GM18861 (cell line): ENCODE measurements around the gene MOSPD2.

Source experiments
- ATAC-seq: cut with Tn5 transposase; IDR thresholded peaks from one replicate; pipeline ENCODE4 v1.9.1; 2021; ENCODE audit not compliant: unreplicated experiment

Gene MOSPD2

DNA sequence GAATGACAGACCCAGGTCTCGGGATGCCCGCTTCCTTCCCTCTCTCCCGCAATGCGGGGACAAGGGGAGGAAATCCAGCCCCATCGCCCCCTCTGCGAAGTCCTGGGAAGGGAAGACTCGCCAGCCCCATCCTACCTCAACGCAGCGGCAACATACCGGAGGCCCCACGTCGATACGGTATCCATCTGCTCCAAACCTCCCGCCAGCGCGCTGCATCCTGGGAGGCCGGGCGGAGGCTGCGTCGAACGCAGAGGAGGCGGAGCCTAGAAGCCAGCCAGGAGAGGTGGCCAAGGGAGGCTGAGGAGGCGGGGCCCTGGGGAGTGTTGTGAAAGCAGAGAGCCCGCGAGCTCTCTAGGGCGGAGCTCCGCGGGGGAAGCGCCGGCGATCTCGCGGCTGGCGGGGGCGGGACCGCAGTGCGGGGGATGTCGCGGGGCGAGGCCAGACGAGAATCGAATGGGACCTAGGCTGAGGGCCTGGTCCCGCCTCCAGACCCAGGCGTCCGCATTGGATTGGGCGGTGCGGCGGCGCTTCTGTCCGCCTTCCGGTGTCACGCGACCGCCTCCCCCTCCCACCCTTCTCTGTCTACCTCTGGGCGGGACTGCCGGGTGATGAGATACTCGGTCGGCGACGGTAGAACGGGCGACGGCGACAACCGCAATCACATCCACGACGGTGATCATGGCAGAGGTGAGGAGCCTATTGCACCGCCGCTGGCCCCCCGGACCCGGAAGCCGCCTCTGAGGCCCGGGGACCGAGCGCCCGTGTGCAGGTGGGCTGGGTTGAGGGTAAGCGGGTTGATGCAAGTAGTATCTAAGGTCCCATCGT lies at the start of gene MOSPD2, which contains the start of gene FANCB:
Gene MOSPD2, plus strand, starts transcription at position 571 of the 825 bp plus-strand sequence. Its CDS starts 108 bp downstream, at position 679.
Gene FANCB, minus strand, starts transcription at position 219 of the 825 bp plus-strand sequence. CDS start 7,559 bp downstream, outside the sequence.
- peak; percentile 93 for ATAC-seq

DNA sequence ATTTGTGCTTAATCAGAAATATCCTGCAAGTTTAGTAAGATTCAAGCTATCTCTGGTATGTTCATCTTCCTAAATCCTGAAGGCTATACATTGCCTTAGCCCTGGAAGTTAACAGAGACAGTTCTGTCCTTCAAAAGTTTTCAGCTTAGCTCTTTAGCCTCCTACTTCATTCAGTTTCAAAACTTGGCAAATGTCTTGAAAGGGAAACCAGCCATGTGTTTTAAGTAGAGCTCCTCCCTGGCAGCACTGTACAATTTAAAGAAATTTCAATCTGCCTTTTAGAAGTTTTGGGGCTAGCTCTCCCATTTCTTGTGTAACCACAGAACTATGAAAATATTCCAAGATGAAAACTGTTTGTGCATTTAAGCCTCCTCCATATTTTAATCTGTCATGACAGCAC lies 47.4 kb upstream of the MOSPD2 start:
- ATAC-seq, result no peak

DNA sequence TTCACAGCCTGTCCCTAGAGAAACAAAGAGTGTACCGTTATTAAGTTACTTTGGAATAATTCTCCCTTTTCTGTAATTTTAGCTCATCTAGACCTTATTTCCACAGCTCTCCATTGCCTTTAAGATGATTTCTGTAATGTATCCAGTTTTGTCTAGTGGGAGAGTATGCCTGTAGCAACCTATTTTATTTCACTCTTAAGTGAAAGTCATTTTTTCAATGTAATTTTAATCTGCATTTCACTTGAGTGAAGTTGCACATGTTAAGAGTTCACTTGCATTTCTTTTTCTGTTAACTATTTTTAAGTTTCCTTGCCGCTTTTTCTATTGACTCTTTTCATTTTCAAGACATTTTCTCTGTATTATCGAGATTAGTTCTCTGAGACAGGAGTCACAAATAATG lies 46.9 kb upstream of the MOSPD2 start:
- ATAC-seq, result no peak

DNA sequence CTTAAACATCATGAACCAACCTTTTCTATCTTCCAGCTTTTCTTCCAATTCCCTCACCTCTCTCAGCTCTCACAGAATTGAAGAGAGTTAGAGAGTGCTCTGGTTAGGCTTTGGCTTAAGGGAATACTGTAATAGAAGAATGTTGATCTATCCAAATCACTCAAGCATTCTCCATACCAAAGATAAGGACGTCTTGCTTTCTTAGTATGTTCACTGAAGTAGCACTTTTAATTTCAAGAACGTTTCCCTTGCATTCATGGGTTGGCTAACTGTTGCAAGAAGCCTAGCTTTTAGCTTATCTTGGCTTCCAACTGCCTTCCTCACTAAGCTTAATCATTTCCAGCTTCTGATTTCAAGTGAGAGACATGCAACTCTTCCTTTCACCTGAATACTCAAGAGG lies 43.6 kb upstream of the MOSPD2 start:
- ATAC-seq, result no peak

DNA sequence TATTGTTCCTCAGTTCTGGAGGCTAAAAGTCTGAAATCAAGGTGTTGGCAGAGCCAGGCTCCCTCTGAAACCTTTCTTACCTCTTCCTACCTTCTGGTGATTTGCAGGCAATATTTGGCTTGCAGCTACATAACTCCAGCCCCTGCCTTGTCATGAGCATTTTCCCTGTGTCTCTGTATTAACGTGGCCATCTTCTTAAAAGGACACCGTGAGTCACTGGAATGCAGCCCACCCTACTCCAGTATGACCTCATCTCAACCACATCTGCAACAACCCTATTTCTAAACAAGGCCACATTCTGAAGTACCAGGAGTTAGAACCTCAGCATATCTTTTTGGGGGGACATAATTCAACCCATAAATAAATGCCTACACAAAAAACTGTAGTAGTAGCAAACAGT lies 41.1 kb upstream of the MOSPD2 start:
- ATAC-seq, result no peak

DNA sequence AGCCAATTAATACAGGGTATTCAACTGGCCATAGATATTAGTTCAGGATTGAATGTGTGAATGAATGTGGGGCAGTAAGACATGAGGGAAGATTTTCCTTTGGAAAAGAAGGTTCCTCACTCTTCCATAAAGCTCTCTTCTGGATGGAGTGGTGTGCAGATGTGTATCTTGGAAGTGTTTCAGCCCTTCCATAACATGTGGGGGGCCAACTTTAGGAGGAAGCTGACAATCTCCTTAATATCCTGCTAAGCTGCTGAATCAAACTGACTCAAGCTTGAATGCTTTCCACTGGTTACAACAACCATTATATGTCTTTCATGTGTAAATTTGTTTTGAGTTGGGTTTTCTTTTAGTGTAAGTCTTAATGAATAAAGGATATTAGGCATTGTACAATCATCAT lies 40.6 kb upstream of the MOSPD2 start:
- ATAC-seq, result no peak

DNA sequence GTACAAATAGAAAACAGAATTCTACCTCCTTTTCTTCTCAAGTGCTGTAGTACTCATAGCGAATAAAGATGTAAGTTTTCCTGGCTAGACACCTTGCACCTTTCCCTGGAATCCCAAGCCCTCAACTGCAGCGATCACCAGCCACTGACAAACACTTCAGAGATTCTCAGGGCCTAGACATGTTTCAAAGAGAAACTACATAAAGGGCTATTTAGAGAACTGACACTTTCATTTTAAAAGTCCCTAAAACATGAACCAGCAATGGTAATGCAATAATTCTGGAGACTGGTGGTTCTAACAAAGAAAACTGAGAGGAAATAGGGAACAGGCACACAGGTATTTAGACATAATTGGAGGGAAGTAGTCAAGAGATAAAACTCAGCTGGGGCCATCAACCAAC lies 36.1 kb upstream of the MOSPD2 start:
- no peak for ATAC-seq

DNA sequence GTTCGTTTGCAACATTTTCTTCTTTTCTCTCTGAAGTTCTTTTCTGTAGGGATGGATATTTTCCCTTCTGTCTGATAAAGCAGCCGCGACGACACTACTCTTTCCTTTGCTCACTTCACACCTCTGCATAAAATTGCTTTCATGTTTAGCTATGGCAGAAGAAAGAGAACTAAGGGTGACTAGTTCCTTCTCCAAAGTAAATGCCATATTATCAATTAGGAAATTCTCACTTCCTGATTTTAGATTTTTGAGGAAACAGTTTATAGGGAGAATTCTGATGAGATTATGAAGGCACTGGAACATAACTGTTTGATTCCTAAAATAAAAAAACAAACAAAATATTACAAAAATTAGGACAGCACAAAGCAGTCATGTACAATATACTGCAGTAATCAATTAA lies 29.6 kb upstream of the MOSPD2 start:
- ATAC-seq, result no peak

DNA sequence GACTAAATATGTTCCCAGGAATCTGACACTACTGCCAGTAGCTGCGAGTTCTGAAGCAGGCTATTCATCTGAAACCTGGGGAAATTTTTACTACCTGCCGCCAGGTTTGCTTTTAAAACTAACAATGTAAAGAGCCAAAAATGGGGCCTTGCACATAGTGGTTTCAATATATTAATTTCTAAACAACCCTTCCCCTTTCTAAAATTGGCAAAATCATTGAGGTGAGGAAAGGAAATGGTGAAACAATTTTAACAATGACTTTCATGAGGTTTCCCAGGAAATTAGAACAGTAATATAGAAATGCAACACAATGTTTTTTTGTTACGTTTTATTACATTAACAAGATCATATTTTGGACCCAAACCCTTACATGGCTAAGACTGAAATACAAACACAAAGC lies 21.7 kb upstream of the MOSPD2 start:
- no peak for ATAC-seq

DNA sequence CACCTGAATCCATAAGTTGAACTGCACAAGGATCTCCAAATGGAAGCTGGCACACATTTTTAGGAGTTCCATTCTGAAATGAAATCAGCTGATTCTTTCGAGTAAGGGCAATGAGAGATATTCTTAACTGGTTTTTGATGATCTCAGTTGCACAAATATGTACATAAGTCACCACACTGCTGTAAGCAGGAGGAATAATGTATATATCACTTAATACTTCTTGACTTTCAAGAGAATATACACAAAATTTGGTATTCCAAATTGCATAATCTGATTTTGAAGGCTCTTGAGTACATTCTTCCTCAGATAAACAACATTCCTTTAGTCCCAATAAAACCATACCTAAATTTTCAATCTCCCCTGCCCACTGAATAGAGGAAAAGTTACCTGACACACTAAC lies 8.6 kb upstream of the MOSPD2 start:
- no peak for ATAC-seq

DNA sequence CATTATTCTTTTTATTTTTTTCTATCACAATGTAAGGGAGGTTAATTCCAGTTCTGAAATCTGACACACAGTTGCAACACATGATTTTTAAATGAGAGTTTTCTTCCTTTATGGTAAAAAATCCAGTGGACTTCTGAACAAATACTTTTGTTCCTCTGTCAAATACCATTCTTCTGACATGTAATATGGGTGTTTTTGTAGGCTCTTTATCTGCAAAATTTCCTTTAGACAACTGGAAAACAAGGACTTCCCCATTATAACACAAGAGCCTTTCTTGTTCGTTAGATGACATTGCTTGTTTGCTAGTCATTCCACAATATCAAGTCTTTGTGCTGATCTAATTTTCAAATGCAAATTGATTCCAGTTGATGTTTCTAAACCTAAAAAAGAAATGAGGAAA lies 8.0 kb upstream of the MOSPD2 start:
- ATAC-seq, result no peak

DNA sequence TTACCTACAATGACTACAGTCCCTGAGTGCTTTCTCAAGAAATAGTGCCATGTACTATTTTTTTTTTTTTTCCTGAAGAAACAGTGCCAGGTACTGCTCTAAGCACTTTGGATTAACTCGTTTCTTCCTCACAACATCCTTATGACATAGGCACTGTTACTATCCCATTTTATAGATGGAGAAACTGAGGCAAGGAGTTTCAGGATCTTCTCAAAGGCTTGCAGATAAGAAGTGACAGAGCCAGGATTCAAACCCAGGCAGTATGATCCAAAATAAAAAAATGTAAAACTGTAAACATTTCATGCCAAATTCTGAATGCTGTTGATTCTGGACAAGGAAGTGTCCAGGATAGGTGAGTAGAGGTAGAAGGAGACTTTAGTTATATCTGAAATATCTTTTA lies 1.5 kb upstream of the MOSPD2 start:
- no peak for ATAC-seq

DNA sequence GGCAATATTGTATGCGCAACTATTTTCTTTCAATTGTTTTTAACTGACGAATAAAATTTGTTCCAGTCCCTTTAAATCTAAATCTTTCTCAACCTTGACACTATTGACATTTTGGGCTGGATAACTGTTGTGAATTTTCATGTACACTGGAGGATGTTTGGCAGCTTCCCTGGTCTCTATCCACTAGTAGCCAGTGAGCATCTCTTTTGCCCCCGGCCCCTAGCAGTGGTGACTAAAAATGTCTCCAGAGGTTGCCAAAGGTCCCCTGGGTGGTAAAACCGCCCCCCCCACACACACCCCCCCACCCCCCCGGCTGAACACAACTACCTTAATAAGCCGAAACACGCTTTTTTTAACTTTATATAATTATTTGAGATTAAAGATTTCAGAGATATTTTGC lies 866 bp upstream of the MOSPD2 start:
- no peak for ATAC-seq

DNA sequence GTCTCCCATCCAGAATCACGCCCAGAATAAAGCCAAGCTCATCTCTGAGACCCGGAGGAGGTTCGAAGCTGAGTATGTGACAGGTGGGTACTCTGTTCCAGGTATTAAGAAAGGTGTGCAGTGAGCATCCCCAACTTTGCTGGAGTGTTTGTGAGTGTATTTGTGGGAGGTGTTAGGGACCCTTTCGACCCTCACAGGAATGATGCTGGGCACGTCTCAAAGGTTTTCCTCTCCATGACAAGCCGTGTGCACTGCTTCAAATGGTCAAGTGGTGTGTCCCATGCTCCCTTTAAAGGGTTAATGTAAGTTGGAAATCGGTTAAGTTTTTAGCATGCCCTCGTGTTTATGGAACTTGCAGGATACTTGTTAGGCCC lies 442 bp downstream of the MOSPD2 start:
- ATAC-seq, result no peak

DNA sequence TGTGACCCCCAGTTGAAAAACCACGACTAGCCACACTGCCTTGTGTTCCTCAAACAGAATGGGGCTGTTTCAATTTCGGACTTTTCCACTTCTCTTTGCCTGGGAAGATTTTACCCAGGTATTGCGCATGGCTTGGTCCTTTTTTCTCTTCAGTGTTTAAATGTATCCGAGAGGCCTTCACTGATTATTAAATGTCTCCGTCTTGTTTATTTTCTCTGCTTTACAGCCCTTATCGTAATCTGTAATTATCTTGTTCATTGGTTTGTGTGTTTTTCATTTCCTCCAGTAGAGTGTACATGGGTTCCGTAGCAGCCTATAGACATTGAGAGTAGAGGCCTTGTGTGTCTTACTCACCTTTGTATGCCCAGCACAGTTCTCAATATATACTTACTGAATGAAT lies 2.4 kb downstream of the MOSPD2 start:
- ATAC-seq, result no peak

DNA sequence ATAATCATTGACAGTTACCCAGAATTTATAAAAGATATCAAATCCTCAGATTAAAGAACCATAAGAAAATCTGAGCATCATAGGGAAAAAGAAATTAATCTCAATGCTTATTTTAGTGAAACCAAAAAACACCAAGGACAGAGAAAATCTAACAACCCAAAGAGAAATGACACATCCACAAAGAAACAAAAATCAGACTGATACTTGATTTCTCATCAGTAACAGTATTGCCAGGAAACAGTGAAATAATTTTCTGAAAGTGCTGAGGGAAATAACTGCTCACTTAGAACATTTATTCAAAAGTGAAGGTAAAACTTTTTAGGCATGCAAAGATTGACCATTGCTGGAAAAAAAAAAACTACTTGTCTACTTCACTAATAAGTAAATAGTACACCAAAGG lies 10.6 kb downstream of the MOSPD2 start:
- no peak for ATAC-seq

DNA sequence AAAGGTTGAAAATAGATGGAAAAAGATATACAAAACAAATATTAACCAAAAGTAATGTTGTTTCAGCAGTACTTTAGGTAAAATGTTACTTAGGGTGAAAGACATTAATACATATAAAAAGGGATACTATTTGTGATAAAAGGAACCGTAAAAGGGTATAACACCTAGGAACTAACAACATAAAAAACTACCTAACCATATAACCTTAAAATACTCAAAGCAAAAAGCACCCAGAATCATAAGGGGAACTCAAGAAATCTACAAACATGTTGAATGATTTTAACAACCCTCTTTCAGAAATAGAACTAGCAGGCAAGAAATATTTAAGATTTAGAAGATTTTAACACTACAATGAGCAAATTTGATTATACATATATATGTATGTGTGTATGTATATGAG lies 11.5 kb downstream of the MOSPD2 start:
- ATAC-seq, result no peak

DNA sequence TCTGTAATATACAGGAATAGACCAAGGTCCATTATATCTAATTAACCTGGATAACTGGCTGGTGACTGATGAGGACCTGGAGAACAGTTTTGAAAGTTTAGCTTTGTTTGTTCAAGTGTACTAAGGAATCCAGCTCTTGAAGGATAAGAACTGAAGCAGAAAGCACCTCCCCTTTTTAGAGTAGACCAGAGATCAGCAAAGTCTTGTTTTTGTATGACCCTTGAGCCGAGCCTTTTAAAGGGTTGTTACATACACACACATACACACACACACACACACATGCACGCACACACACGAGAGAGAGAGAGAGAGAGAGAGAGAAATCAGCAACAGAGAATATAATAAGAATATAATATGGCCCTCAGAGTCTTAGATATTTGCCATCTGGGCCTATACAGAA lies 13.0 kb downstream of the MOSPD2 start:
- no peak for ATAC-seq

DNA sequence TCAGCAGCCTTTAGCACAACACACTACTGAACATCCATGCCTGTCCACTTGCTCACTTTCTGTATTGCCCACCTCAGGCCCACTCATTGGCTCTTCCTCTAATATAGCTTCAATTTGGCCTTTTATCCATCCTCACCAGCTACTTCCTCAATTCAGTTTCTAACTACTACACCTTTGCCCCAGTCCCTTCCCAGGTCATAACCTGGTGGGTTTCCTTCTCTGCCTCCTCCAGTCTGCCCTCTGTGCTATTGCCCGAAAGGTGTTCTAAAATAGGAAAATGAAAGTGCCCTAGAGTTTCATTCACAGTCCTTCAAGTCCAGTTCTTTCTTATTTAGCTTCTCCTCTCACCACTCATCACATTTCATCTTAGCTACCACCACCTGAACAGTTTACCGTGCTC lies 23.1 kb downstream of the MOSPD2 start:
- ATAC-seq, result no peak

DNA sequence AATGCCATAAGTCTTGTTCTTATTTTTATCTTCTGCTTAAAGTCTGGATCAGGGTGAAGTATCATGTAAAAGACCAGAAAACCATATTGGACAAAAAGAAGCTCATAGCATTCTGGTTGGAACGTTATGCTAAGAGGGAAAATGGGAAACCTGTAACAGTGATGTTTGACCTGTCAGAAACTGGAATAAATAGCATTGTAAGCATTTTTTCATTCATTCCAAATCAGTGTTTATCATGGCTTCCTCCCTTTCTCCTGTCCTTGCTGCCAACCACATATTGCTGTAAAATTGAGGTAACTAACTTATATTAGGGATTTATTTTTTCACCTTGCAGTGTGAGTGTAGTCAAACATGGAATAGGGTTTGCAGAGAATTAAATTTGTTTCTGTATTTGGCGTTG lies 23.8 kb downstream of the MOSPD2 start:
- no peak for ATAC-seq

DNA sequence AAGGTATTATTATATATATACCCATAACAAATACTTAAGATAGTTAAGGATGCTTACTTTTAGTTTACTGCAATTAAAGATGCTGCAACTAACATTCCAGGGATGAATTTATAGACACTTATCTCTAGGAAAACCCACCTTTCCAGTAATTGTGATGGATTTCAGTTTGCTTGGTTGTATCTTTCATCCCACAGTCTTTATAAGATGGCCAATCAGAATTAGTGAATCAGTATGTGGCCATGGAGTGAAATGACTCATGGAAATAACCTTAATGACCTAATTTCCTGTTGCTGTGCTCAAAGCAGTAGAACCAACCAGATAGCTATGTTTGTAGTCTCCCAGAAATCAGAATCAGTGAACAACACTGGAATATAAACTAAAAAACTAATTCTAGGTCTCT lies 26.4 kb downstream of the MOSPD2 start:
- peak; percentile 95 for ATAC-seq

DNA sequence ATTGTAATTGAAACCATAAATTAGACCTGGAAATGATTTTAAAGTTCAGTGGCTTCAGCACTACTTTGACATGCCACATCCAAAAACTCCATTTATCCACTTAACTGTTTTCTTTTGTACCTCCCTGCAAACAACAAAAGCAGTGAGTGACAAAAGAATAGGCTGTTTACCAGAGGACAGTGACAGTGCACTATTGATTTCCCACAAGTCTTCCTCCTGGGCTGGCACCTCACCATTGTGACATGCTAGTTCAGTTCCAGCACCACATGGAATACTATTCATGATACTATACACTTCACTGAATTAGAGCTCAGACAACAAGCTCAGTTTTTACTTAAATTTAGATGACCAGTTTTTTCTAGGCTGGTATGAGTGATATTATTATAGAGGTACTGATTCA lies 29.3 kb downstream of the MOSPD2 start:
- ATAC-seq, result no peak

DNA sequence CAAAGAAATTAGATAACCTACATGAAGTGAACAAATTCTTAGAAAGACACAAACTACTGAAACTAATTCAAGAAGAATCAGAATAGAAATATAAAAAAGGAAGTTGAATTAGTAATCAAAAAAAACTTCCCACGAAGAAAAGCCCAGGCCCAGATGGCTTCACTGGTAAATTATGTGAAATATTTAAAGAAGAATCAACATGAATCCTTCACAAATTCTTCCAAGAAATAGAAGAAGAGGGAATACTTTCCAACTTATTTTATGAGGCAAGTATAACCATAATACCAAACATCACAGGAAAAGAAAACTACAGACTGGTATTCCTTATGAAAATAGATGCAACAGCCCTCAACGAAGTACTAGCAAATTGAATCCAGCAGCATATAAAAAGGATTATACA lies 30.7 kb downstream of the MOSPD2 start:
- no peak for ATAC-seq
